Stimulated activated CD4-positive, alpha-beta T cell treated with anti-CD3 and anti-CD28 coated beads, TNF-alpha, amount 100 ng/mL, for 1 hour (primary cell): ENCODE results near the gene ST8SIA5.

Experiments used
- DNase-seq, 3 donors: peaks; one replicate each; pipeline ENCODE4 v3.0.0-alpha.2; 2020; ENCODE audit warnings: low read depth in 3 of 3, low spot score in 1 of 3

The ST8SIA5 gene

GRCh38 chr18:46715062-46715461 lies 41.8 kb downstream of the ST8SIA5 start:
- no peak for DNase-seq

DNA sequence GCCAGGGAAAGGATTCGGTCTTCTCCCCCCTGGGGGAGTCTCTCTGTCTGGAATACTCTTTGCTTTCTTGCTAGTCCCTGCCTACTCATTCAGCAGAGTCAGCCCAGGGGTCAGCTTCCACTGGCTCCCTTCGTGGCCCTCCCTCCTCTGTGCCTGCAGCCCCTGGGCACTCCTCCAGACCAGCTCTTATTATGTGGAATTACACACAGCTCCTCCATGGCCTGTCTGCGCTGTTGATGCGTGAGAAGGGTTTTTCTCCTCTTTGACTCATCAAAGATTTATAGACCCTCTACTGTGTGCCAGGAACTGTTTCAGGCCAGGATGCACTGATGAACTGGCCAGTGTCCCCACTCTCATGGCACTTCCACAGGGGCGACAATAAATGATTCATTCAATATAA lies 44.4 kb downstream of the ST8SIA5 start:
- no peak for DNase-seq

DNA sequence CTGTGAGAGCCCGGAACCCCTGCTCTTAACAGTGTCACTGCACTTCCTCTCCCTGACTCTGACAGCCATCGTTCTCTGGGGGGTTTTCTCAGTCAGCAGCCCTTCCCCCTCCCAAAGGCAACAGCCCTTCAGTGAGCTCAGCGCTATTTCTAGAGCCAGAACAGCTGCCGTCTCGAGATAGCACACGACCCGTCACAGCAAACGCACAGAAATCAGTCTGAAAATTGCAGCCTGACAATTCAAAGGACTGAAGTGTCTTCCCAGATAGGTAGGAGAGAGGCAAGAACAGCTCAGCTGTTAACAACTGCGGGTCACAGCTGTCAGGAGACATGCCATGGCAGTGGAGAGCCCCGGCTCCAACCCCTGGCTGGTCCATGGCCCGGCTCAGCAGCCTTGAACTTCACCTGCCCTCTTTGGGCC lies 45.4 kb downstream of the ST8SIA5 start:
- no peak for DNase-seq

- DNase-seq, result no peak
These were observed 49.9 kb downstream of the ST8SIA5 start for GRCh38 chr18:46706968-46707367.

- DNase-seq, result no peak
These were observed 51.3 kb downstream of the ST8SIA5 start for GRCh38 chr18:46705521-46705920.

- DNase-seq, result no peak
These were observed 52.0 kb downstream of the ST8SIA5 start for GRCh38 chr18:46704816-46705215.

DNA sequence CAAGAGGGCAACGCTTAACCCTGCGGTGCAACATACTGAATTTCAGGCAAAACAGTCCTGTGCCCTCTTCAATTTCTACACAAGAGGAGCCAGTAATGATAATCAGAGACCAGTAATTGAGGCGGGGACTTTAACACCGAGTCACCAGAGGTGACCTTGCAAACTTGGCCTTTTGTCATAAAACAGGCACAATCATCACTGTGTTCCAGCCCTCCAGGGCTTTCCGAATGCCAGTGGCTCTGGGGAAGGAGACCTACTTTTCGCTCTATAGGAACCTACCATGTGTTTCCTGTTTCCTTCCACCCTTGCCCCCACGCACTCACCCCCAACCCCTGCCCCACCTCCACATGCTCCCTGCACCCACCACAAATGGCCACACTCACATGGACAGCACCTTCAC lies 52.7 kb downstream of the ST8SIA5 start:
- DNase-seq, result no peak

GRCh38 chr18:46702471-46702870 lies 54.4 kb downstream of the ST8SIA5 start:
- DNase-seq, result no peak

GRCh38 chr18:46700066-46700824 lies 56.6 kb downstream of the ST8SIA5 start:
- no peak for DNase-seq

GRCh38 chr18:46696702-46697101 lies 60.2 kb downstream of the ST8SIA5 start:
- no peak for DNase-seq

- DNase-seq, result no peak
These were observed 60.6 kb downstream of the ST8SIA5 start for GRCh38 chr18:46696268-46696667.

GRCh38 chr18:46693996-46694395 lies 62.9 kb downstream of the ST8SIA5 start:
- no peak for DNase-seq

GRCh38 chr18:46688853-46689525 lies 67.9 kb downstream of the ST8SIA5 start:
- no peak for DNase-seq

GRCh38 chr18:46686186-46686585 lies 70.7 kb downstream of the ST8SIA5 start:
- DNase-seq, result no peak

DNA sequence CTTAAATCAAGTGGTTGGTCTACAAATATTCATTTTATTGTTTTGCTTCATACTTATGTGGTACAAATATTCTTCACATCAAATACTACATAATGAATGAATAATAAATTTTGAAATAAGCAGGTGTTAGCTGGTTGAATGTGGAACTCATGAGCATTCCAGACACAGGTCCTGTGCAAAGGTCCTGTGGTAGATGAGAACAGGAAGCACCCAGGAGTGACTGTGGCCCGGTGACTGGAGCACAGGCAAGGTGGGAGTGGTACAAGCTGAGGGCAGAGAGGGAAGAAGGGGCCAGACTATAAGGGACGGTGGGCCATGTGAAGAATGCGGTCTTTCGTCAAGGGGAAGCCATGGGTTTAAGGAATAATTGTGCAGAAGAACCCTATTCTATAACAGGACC lies 73.6 kb downstream of the ST8SIA5 start:
- no peak for DNase-seq

GRCh38 chr18:46680784-46681695 lies 75.8 kb downstream of the ST8SIA5 start:
- no peak for DNase-seq

GRCh38 chr18:46679846-46680598 lies 76.8 kb downstream of the ST8SIA5 start:
- DNase-seq, result no peak

DNA sequence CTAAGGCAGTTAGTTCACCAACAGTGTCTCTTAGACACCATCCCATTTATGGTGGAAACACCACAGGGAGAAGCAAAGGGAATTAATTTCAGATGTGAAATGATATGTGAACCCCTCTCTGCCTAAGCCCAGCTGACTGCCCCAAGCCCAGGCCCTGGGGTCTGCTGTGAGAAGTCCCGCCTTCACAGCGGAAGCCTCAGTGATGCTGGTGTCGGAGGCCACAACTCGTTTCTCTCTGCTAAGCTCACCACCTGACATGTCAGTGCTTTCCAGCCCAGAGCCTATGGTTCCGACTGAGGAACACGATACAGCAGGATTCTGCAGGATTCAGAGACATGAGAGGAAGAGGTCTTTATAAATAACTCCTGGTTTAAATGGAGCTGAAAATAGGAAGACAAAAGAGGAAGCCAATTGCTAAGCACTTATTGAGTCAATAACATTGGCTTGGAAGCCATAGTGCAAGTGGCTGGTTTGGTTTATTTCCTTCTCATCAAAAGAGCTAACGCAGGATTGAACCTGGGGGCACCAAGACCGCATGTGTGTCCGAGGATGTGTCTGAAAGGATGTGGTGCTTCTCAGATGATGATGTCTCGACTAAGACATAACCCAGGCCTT lies 78.0 kb downstream of the ST8SIA5 start:
- no peak for DNase-seq

- no peak for DNase-seq
These were observed 78.8 kb downstream of the ST8SIA5 start for GRCh38 chr18:46678041-46678440.

DNA sequence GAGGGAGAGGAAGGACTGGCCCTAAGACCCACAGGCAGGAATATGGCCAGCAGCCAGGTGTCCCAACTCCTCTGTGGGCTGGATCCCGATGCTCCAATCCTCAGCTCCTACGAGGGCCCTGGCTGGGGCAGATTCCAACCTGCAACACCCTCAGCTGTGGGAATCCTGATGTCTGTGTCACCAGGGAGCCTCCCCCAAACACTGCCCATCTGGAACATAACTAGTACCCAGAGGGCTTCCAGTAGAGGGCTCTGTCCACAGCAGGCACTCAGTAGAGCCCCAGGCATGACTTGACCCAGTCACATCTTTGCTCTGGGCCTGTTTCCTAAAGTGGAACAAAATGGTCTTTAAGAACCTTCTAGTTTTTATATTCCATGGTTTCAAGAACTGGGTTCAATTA lies 79.2 kb downstream of the ST8SIA5 start:
- DNase-seq, result no peak
